GM23248 (cell line): ENCODE measurements around the gene CDRT4. TPM values are rescaled to one million over a fixed set of nuclear protein-coding genes. Genes with fewer than 3 reads are reported as not detected.

Source experiments
- DNase-seq: peaks from one replicate; pipeline ENCODE4 v3.0.0-alpha.2; 2015
- H2AFZ ChIP-seq: fragments of 200-600 bp; sonication (generic); 2 replicates; pipeline ENCODE4 v1.6.1; 2016; ENCODE audit warnings: antibody characterized with exemption
- H3F3A ChIP-seq: fragments of 200-600 bp; sonication (generic); 2 replicates; pipeline ENCODE4 v1.6.1; 2016; ENCODE audit warnings: mild to moderate bottlenecking, antibody characterized with exemption, mixed run types; ENCODE audit not compliant: insufficient read depth
- H3K27ac ChIP-seq: fragments of 200-600 bp; sonication (generic); 2 replicates; pipeline ENCODE4 v1.5.1; 2016; ENCODE audit warnings: mild to moderate bottlenecking
- H3K27me3 ChIP-seq: fragments of 200-600 bp; sonication (generic); replicated peaks from 2 replicates; pipeline ENCODE4 v1.6.1; 2016; ENCODE audit warnings: mild to moderate bottlenecking; ENCODE audit not compliant: insufficient read depth
- H3K36me3 ChIP-seq: fragments of 200-600 bp; sonication (generic); 2 replicates; pipeline ENCODE4 v1.6.1; 2016; ENCODE audit warnings: low read depth, mild to moderate bottlenecking
- H3K4me1 ChIP-seq: fragments of 200-600 bp; sonication (generic); 2 replicates; pipeline ENCODE4 v1.6.1; 2016; ENCODE audit warnings: mild to moderate bottlenecking; ENCODE audit not compliant: insufficient read depth
- H3K4me2 ChIP-seq: fragments of 200-600 bp; sonication (generic); one replicate; pipeline ENCODE4 v1.6.1; 2016; ENCODE audit warnings: mild to moderate bottlenecking; ENCODE audit not compliant: unreplicated experiment
- H3K4me3 ChIP-seq: fragments of 200-600 bp; sonication (generic); 2 replicates; pipeline ENCODE4 v1.5.1; 2016; ENCODE audit warnings: mild to moderate bottlenecking
- H3K79me2 ChIP-seq: fragments of 200-600 bp; sonication (generic); 2 replicates; pipeline ENCODE4 v1.6.1; 2016; ENCODE audit warnings: mild to moderate bottlenecking; ENCODE audit not compliant: insufficient read depth
- H3K9ac ChIP-seq: fragments of 200-600 bp; sonication (generic); 2 replicates; pipeline ENCODE4 v1.6.1; 2016; ENCODE audit warnings: mild to moderate bottlenecking
- H3K9me2 ChIP-seq: fragments of 200-600 bp; sonication (generic); 2 replicates; pipeline ENCODE4 v1.6.1; 2016; ENCODE audit warnings: mixed run types, mild to moderate bottlenecking, moderate library complexity; ENCODE audit not compliant: insufficient read depth
- H3K9me3 ChIP-seq: fragments of 200-600 bp; sonication (generic); one replicate; pipeline ENCODE4 v1.6.1; 2017; ENCODE audit warnings: low read depth
- H4K20me1 ChIP-seq: fragments of 200-600 bp; sonication (generic); 2 replicates; pipeline ENCODE4 v1.6.0; 2016; ENCODE audit not compliant: insufficient read depth
- EZH2 ChIP-seq: fragments of 200-600 bp; sonication (generic); IDR thresholded peaks from 2 replicates; pipeline ENCODE4 v1.6.1; 2018; ENCODE audit warnings: antibody characterized with exemption, mild to moderate bottlenecking; ENCODE audit not compliant: insufficient read depth, poor library complexity, severe bottlenecking
- EZH2phosphoT487 ChIP-seq: fragments of 200-600 bp; sonication (generic); IDR thresholded peaks from 2 replicates; pipeline ENCODE4 v1.6.1; 2018; ENCODE audit warnings: antibody characterized with exemption, moderate library complexity, mild to moderate bottlenecking, low read depth; ENCODE audit not compliant: insufficient read depth
- WGBS, 2 experiments: methylation state at CpG; one replicate each; pipeline ENCODE4 v1.1.6; 2015 to 2017; ENCODE audit warnings: low lambda C conversion rate in 2 of 2, low coverage in 1 of 2; ENCODE audit errors: missing lambda C conversion rate in 2 of 2; 5-methylcytosine and 5-hydroxymethylcytosine counted together
- in situ Hi-C: fragments of 300-500 bp; cut with MboI; formaldehyde crosslinking; loops from 2 replicates; pipeline ENCODE4 v1.15.0; 2020
- polyA plus RNA-seq: library from polyadenylated mRNA; unstranded; fragments of >200 nt; fragmentation: Nextera tagmentation; extraction: Ambion mirVana; gene quantifications from 2 replicates; pipeline ENCODE4 v1.2.1, GENCODE V29; 2016
- total RNA-seq: library from RNA; depleted of rRNA; stranded (reverse); fragments of >200 nt; shearing (Covaris generic); gene quantifications from 2 replicates; pipeline ENCODE4 v1.2.3, GENCODE V29; 2014

Gene CDRT4
- total and polyA plus RNA-seq, 2 experiments from 2014 or later = 3.0 to 3.8 TPM

DNA sequence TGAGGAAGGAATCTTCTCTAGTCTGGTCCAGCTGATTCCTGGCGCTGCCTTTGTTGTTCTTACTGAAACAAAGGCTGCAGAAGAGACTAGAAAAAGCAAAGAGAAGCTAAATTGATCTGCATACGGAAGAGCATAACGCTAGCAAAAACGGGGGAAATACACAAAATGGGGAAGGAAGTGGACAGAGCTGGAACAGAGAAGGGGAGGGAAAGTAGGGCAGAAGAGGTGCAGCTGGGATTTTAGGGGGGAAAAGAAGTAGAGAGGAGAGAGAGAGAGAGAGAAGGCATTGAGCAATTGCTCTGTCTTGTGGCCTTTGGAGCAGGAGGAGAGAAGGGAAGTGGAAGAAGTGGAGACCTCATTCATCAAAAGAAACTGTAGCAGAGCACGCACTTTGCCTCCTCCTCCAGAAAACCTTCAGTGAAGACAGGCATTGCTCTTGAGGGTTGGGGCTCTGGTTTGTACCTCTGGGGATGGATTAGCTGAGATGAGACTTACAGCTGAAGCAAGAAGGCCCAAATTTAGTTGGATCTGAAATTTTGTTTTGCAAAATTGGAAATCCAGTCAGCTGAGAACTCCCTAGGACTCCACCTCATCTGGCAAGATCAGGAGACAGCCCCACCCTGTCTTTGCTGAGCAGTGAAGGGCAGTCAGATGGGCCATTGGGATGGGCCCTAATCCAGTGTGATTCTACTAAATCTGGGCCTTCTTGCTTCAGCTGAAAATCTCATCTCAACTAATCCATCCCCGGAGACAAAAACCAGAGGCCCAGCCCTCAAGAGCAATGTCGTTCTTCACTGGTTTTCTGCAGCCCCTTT is 55.8 kb downstream of the CDRT4 start:
- H4K20me1 ChIP-seq = no peaks in the 10 kb centered on the region
- peak; percentile 53 for DNase-seq
- H3K79me2 ChIP-seq = no peaks in the 10 kb centered on the region
- H3K4me2 ChIP-seq = peak overlapping the region; percentile 22
- peak overlapping the region; percentile 38; the same call in 1 of the 2 replicates for H3K27ac ChIP-seq
- no peak for TF ChIP-seq EZH2phosphoT487
- in situ Hi-C loops = no loop called here
- peaks cover 20% of the 10 kb centered on the region; the same call in 1 of the 2 replicates for H3F3A ChIP-seq
- H3K4me1 ChIP-seq = peaks cover 27% of the 10 kb centered on the region
- H2AFZ ChIP-seq = peak overlapping the region; percentile 58
- no peak overlapping the region for H3K4me3 ChIP-seq
- 34 to 42% methylated on average over 7 of the region's 7 CpGs for WGBS, 2 experiments
- H3K9me3 ChIP-seq = no peaks in the 10 kb centered on the region
- H3K36me3 ChIP-seq = no peaks in the 10 kb centered on the region
- H3K9me2 ChIP-seq = no peaks in the 10 kb centered on the region
- peak overlapping the region; percentile 41 for H3K9ac ChIP-seq
- no peaks in the 10 kb centered on the region for H3K27me3 ChIP-seq

DNA sequence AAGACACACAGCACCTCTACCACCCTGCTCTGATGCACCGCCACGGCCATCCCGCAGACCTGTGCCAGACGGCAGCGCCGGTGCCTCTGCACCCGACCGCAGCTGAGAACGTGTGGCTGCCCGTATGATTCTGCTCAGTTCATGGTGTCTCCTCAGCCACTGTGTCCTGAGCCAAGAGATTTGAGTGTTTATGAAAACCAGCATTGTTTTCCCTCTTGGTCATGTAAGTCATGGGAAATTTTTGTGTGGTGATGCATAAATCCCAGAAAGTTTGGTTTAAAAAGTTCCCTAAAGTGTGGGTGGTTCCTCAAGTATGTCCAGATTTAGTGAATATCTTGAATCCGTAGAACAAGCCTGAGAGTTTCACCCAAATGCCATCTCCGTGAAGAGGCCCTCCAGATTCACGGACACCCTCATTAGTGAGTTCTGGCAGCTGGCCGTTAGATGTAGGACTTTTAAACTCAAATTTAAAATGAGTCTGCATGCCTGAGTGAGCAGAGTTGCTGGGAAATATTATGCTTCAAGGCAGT is 57.6 kb downstream of the CDRT4 start:
- Histone ChIP-seq H3K4me2 (peak overlapping the region; percentile 81), H4K20me1 (no peaks in the 10 kb centered on the region), H2AFZ (peak overlapping the region; percentile 74), H3K9ac (peak overlapping the region; percentile 77), H3K27me3 (no peaks in the 10 kb centered on the region), H3K9me2 (no peaks in the 10 kb centered on the region), H3F3A (peaks cover 20% of the 10 kb centered on the region; the same call in 1 of the 2 replicates), H3K4me1 (peaks cover 27% of the 10 kb centered on the region), H3K9me3 (no peaks in the 10 kb centered on the region), H3K27ac (peak overlapping the region; percentile 96), H3K36me3 (no peaks in the 10 kb centered on the region), H3K79me2 (no peaks in the 10 kb centered on the region), H3K4me3 (peak overlapping the region; percentile 67)
- in situ Hi-C loops = loop anchor here (10.0 kb wide), 1 partner anchor 145 kb away; the partner anchor contains the start of gene PMP22
- peak; percentile 98 for DNase-seq
- no peak for TF ChIP-seq EZH2phosphoT487
- no peak for TF ChIP-seq EZH2
- WGBS, 2 experiments = 1 to 3% methylated on average over 14 of the region's 14 CpGs

DNA sequence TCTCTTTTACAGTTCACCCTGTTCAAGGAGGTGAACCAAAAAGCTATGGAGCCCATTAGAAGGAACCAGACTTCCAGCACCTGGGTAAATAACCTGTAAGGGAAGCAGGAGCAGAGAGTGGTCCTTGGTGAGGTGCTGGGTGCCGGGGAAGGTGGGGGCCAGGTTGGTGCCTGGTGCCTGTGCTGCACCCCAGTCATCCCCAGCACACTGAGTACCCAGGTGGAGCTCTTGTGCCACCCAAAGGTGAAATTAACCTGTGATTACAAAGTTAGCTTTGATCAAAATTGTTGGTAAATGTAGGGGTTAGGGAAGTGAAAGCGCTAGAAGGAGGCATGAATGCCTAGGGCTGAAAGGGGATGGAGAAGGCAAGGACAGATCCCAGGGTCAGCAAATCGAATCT is 58.6 kb downstream of the CDRT4 start:
- H3K27ac ChIP-seq = peak overlapping the region; percentile 96; the same call in 1 of the 2 replicates
- no peaks in the 10 kb centered on the region for H3K9me2 ChIP-seq
- no peaks in the 10 kb centered on the region for H3K27me3 ChIP-seq
- H3F3A ChIP-seq = peaks cover 20% of the 10 kb centered on the region; the same call in 1 of the 2 replicates
- no peak overlapping the region for H3K4me3 ChIP-seq
- peaks cover 35% of the 10 kb centered on the region for H3K4me1 ChIP-seq
- no peaks in the 10 kb centered on the region for H3K9me3 ChIP-seq
- no peaks in the 10 kb centered on the region for H3K79me2 ChIP-seq
- no peak overlapping the region for H3K4me2 ChIP-seq
- whole genome bisulfite sequencing, 2 experiments = 85 to 86% methylated on average over 3 of the region's 3 CpGs
- TF ChIP-seq EZH2phosphoT487 = no peak
- no peak for TF ChIP-seq EZH2
- in situ Hi-C loops = loop anchor here (10.0 kb wide), 1 partner anchor 144 kb away; the partner anchor contains the start of gene PMP22
- no peaks in the 10 kb centered on the region for H4K20me1 ChIP-seq
- H3K9ac ChIP-seq = 0 out of 2 replicates have a peak overlapping the region, but pooled peaks have one; percentile 77
- DNase-seq = no peak
- no peaks in the 10 kb centered on the region for H3K36me3 ChIP-seq
- no peak overlapping the region for H2AFZ ChIP-seq

DNA sequence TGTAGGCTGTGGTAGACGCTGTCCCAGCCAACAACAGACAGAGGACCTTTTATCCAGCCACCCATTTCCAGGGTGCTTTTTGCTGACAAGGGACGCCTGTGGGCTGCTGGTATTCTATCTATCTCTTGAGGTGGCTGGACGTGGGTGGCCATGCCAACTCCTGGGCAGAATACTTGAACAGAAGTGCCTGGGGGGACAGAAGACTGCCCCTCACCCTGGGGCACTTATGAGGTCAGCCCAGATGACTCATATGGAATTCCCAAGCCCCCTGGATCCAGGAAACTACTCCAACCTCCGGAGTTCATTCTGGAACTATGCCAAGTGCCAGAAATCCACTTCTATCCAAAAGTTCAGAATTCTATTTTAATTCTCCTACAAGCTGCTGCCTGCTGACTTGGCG is 61.3 kb downstream of the CDRT4 start:
- no peak for TF ChIP-seq EZH2

More for the DNA sequence above, 61.3 kb downstream of the CDRT4 start:
- Histone ChIP-seq H3K9me3 (no peaks in the 10 kb centered on the region), H3K27ac (no peak overlapping the region), H3K9ac (no peak overlapping the region), H3K4me3 (no peak overlapping the region), H3K27me3 (no peaks in the 10 kb centered on the region), H3K36me3 (no peaks in the 10 kb centered on the region), H3K4me2 (no peak overlapping the region), H3K79me2 (no peaks in the 10 kb centered on the region), H3K4me1 (peaks cover 31% of the 10 kb centered on the region), H4K20me1 (no peaks in the 10 kb centered on the region), H3F3A (peaks cover 20% of the 10 kb centered on the region; the same call in 1 of the 2 replicates), H3K9me2 (no peaks in the 10 kb centered on the region), H2AFZ (no peak overlapping the region)
- WGBS, 2 experiments = 95 to 97% methylated on average over 5 of the region's 5 CpGs
- in situ Hi-C loops = loop anchor here (10.0 kb wide), 1 partner anchor 141 kb away; the partner anchor contains the start of gene PMP22
- DNase-seq = no peak
